ACC112 (cell line): ENCODE results near the gene SLC7A5.
"Not testable (repeated sequence)": the region's sequence is repeated elsewhere in the genome, so short reads cannot be mapped to it uniquely, and the experiment has no call there.

Source experiments
- H2AFZ ChIP-seq: fragments of 200-600 bp; sonication (generic); one replicate; pipeline ENCODE4 v1.6.0; 2017; ENCODE audit warnings: antibody characterized with exemption, low read length; ENCODE audit not compliant: unreplicated experiment
- H3K27ac ChIP-seq: fragments of 200-600 bp; sonication (generic); 2 replicates; pipeline ENCODE4 v1.5.1; 2014; ENCODE audit warnings: low read depth, mild to moderate bottlenecking, antibody characterized with exemption, low read length, moderate library complexity
- H3K27me3 ChIP-seq: fragments of 200-600 bp; sonication (generic); 2 replicates; pipeline ENCODE4 v1.6.1; 2014; ENCODE audit warnings: mild to moderate bottlenecking, antibody characterized with exemption, low read length, moderate library complexity, mixed read lengths; ENCODE audit not compliant: insufficient read depth
- H3K36me3 ChIP-seq: fragments of 200-600 bp; sonication (generic); 2 replicates; pipeline ENCODE4 v1.6.1; 2016; ENCODE audit warnings: mild to moderate bottlenecking, antibody characterized with exemption, low read length, moderate library complexity, mixed read lengths; ENCODE audit not compliant: insufficient read depth
- H3K4me1 ChIP-seq: fragments of 200-600 bp; sonication (generic); one replicate; pipeline ENCODE4 v1.6.1; 2016; ENCODE audit warnings: low read length, mixed read lengths; ENCODE audit not compliant: insufficient read depth, unreplicated experiment, control insufficient read depth
- H3K4me3 ChIP-seq: fragments of 200-600 bp; sonication (generic); 2 replicates; pipeline ENCODE4 v1.5.1; 2014; ENCODE audit warnings: mild to moderate bottlenecking, low read depth, low read length
- H3K79me2 ChIP-seq: fragments of 200-600 bp; sonication (generic); one replicate; pipeline ENCODE4 v1.6.0; 2016; ENCODE audit warnings: low read length; ENCODE audit not compliant: control insufficient read depth, unreplicated experiment, insufficient read depth

Gene SLC7A5

GRCh38 chr16:87887931-87888330, 18.6 kb upstream of the SLC7A5 start:
- not testable (repeated sequence) for H3K27ac ChIP-seq, H2AFZ ChIP-seq, H3K79me2 ChIP-seq, H3K4me1 ChIP-seq, H3K36me3 ChIP-seq, H3K4me3 ChIP-seq, H3K27me3 ChIP-seq

- not testable (repeated sequence) for H3K4me1 ChIP-seq, H2AFZ ChIP-seq, H3K36me3 ChIP-seq, H3K79me2 ChIP-seq, H3K27ac ChIP-seq, H3K4me3 ChIP-seq
- 0 out of 2 replicates have a peak, but pooled peaks cover 11% of the 10 kb centered on the region for H3K27me3 ChIP-seq
Measured at GRCh38 chr16:87885371-87885967, 16.2 kb upstream of the SLC7A5 start.

- no peak overlapping the region for H3K27ac ChIP-seq
- peaks cover 14% of the 10 kb centered on the region; the same call in 1 of the 2 replicates for H3K27me3 ChIP-seq
- H3K4me1 ChIP-seq, result no peaks in the 10 kb centered on the region
- H3K4me3 ChIP-seq, result no peak overlapping the region
- H3K36me3 ChIP-seq, result no peaks in the 10 kb centered on the region
- H3K79me2 ChIP-seq, result no peaks in the 10 kb centered on the region
- H2AFZ ChIP-seq, result no peak overlapping the region
Measured at GRCh38 chr16:87882436-87883019, 13.2 kb upstream of the SLC7A5 start.

- no peaks in the 10 kb centered on the region for H3K4me1 ChIP-seq
- H3K27me3 ChIP-seq, result peaks cover 14% of the 10 kb centered on the region; the same call in 1 of the 2 replicates
- no peaks in the 10 kb centered on the region for H3K79me2 ChIP-seq
- H2AFZ ChIP-seq, result no peak overlapping the region
- H3K36me3 ChIP-seq, result no peaks in the 10 kb centered on the region
- no peak overlapping the region for H3K27ac ChIP-seq
- no peak overlapping the region for H3K4me3 ChIP-seq
Measured at GRCh38 chr16:87881324-87882200, 12.3 kb upstream of the SLC7A5 start.

GRCh38 chr16:87880117-87880696, 10.9 kb upstream of the SLC7A5 start:
- Histone ChIP-seq H3K36me3 (no peaks in the 10 kb centered on the region), H3K27me3 (peaks cover 17% of the 10 kb centered on the region), H3K4me3 (no peak overlapping the region), H2AFZ (no peak overlapping the region), H3K79me2 (no peaks in the 10 kb centered on the region), H3K27ac (no peak overlapping the region), H3K4me1 (no peaks in the 10 kb centered on the region)

GRCh38 chr16:87879411-87880013, 10.2 kb upstream of the SLC7A5 start:
- not testable (repeated sequence) for H3K4me1 ChIP-seq, H3K4me3 ChIP-seq, H2AFZ ChIP-seq, H3K36me3 ChIP-seq, H3K79me2 ChIP-seq, H3K27ac ChIP-seq
- peaks cover 17% of the 10 kb centered on the region for H3K27me3 ChIP-seq

- no peaks in the 10 kb centered on the region for H3K36me3 ChIP-seq
- no peak overlapping the region for H3K4me3 ChIP-seq
- peaks cover 17% of the 10 kb centered on the region for H3K27me3 ChIP-seq
- no peak overlapping the region for H2AFZ ChIP-seq
- no peak overlapping the region for H3K27ac ChIP-seq
- no peaks in the 10 kb centered on the region for H3K79me2 ChIP-seq
- no peaks in the 10 kb centered on the region for H3K4me1 ChIP-seq
Measured at GRCh38 chr16:87878704-87879103, 9.4 kb upstream of the SLC7A5 start.

GRCh38 chr16:87877942-87878507, 8.7 kb upstream of the SLC7A5 start:
- H3K4me1 ChIP-seq, result no peaks in the 10 kb centered on the region

GRCh38 chr16:87874639-87875427, 5.5 kb upstream of the SLC7A5 start:
- no peak overlapping the region for H2AFZ ChIP-seq
- no peak overlapping the region for H3K4me3 ChIP-seq
- H3K27ac ChIP-seq, result no peak overlapping the region
- H3K79me2 ChIP-seq, result no peaks in the 10 kb centered on the region
- H3K27me3 ChIP-seq, result peaks cover 3% of the 10 kb centered on the region
- peaks cover 7% of the 10 kb centered on the region for H3K4me1 ChIP-seq
- no peaks in the 10 kb centered on the region for H3K36me3 ChIP-seq

More at GRCh38 chr16:87877942-87878507, 8.7 kb upstream of the SLC7A5 start:
- H3K79me2 ChIP-seq, result no peaks in the 10 kb centered on the region
- H3K27ac ChIP-seq, result no peak overlapping the region
- H3K4me3 ChIP-seq, result no peak overlapping the region
- peaks cover 17% of the 10 kb centered on the region for H3K27me3 ChIP-seq
- H3K36me3 ChIP-seq, result no peaks in the 10 kb centered on the region
- no peak overlapping the region for H2AFZ ChIP-seq
